Gastroesophageal sphincter (tissue), 4 donors: ENCODE measurements around the gene CSNK1G1. TPM values are rescaled to one million over a fixed set of nuclear protein-coding genes. Genes with fewer than 3 reads are reported as not detected.
A peak's percentile ranks its signal among the peaks of the same experiment; 100 is the strongest.

Source experiments
- ATAC-seq: fragments of 150-250 bp; one replicate; pipeline ENCODE4 v1.9.1; 2016; ENCODE audit warnings: mild to moderate bottlenecking, moderate library complexity
- H3K27ac ChIP-seq, 4 donors: fragments of 200-600 bp; sonication (generic) in 3 of 4; 1 replicate in 3 of 4; 2 replicates in 1 of 4; pipeline ENCODE4 v1.5.1; 2016 to 2019
- H3K27me3 ChIP-seq: fragments of 200-600 bp; sonication (generic); one replicate; pipeline ENCODE4 v1.5.1; 2019
- H3K36me3 ChIP-seq, 2 donors: fragments of 200-600 bp; sonication (generic); one replicate each; pipeline ENCODE4 v1.5.1; 2019; ENCODE audit warnings: control low read depth in 1 of 2
- H3K4me1 ChIP-seq, 3 donors: fragments of 200-600 bp; sonication (generic); 1 replicate in 2 of 3; 2 replicates in 1 of 3; pipeline ENCODE4 v1.5.1; 2016 to 2019; ENCODE audit warnings: control low read depth in 2 of 3
- H3K4me3 ChIP-seq, 2 donors: fragments of 200-600 bp; sonication (generic); one replicate each; pipeline ENCODE4 v1.5.1; 2019; ENCODE audit warnings: mild to moderate bottlenecking in 1 of 2, moderate library complexity in 1 of 2
- H3K9me3 ChIP-seq, 3 donors: fragments of 200-600 bp; sonication (generic); one replicate each; pipeline ENCODE4 v1.5.1; 2017 to 2019; ENCODE audit warnings: control low read depth in 2 of 3
- CTCF ChIP-seq, 4 experiments: fragments of 200-600 bp in 2 of 4; fragments of 450-650 bp in 2 of 4; sonication (generic) in 1 of 4; IDR thresholded peaks; one replicate each; pipeline ENCODE4 v1.5.1; 2017 to 2019; ENCODE audit warnings: antibody characterized with exemption in 4 of 4, mild to moderate bottlenecking in 2 of 4, moderate library complexity in 2 of 4
- EP300 ChIP-seq: sonication (generic); formaldehyde crosslinking; IDR thresholded peaks from one replicate; pipeline ENCODE4 v1.6.1; 2017; ENCODE audit warnings: antibody characterized with exemption, mild to moderate bottlenecking
- POLR2A ChIP-seq, 2 donors: fragments of 450-650 bp; IDR thresholded peaks; one replicate each; pipeline ENCODE4 v1.6.1; 2017; ENCODE audit warnings: antibody characterized with exemption in 2 of 2, mild to moderate bottlenecking in 2 of 2, moderate library complexity in 1 of 2
- POLR2AphosphoS5 ChIP-seq: sonication (generic); formaldehyde crosslinking; IDR thresholded peaks from one replicate; pipeline ENCODE4 v1.6.1; 2017; ENCODE audit warnings: antibody characterized with exemption
- WGBS, 2 donors: methylation state at CpG; one replicate each; pipeline ENCODE4 v1.1.5; 2018; ENCODE audit warnings: low coverage in 1 of 2; 5-methylcytosine and 5-hydroxymethylcytosine counted together
- total RNA-seq, 4 donors: library from RNA; depleted of rRNA; stranded (reverse); fragments of >200 nt; gene quantifications; one replicate each; pipeline ENCODE4 v1.1.0, GENCODE V29; 2016

The CSNK1G1 gene
- total RNA-seq, 4 donors from 2014 or later = 9.2 to 67.0 (median 11.9) TPM

DNA sequence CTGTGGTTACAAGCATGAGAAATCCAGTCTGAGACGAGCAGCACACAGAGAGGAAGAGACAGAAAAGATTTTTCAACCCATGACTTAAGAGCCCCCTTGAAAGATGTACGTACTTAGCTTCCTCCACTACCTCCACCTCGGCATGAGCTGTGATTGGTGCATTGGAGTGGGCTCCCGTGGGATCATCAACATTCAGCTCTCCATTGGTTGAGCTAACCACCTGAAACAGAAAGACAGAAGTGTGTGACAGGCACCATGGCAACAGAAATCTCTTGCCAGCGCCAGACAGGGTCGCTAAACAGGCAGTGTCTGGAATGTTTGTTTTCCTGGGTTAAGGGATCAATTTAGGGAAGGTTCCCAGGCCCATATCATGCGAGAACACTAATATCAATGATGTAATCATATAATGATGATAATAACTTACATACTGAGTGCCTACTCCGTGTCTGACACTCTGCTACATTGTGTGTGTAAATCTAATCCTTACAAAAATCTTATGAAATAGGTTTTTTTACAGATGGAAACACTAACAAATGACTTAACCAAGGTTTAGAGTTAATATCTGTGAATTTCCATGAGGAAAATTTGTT, 175.6 kb downstream of the CSNK1G1 start:
- Histone ChIP-seq H3K27me3 (no peaks in the 10 kb centered on the region), H3K4me3 (no peak overlapping the region), H3K4me1 (no peaks in the 10 kb centered on the region), H3K9me3 (no peaks in the 10 kb centered on the region), H3K36me3 (peaks cover 0 to 64% of the 10 kb centered on the region in 2 donors), H3K27ac (no peak overlapping the region)
- no peak for TF ChIP-seq CTCF (IDR thresholded peaks at IDR 0.05)
- no peak for TF ChIP-seq EP300
- TF ChIP-seq POLR2A (IDR thresholded peaks at IDR 0.05) = no peak
- no peak for TF ChIP-seq POLR2AphosphoS5
- WGBS, 2 donors = 66 to 84% methylated on average over 5 to 7 of the region's 8 CpGs
- ATAC-seq = no peak

DNA sequence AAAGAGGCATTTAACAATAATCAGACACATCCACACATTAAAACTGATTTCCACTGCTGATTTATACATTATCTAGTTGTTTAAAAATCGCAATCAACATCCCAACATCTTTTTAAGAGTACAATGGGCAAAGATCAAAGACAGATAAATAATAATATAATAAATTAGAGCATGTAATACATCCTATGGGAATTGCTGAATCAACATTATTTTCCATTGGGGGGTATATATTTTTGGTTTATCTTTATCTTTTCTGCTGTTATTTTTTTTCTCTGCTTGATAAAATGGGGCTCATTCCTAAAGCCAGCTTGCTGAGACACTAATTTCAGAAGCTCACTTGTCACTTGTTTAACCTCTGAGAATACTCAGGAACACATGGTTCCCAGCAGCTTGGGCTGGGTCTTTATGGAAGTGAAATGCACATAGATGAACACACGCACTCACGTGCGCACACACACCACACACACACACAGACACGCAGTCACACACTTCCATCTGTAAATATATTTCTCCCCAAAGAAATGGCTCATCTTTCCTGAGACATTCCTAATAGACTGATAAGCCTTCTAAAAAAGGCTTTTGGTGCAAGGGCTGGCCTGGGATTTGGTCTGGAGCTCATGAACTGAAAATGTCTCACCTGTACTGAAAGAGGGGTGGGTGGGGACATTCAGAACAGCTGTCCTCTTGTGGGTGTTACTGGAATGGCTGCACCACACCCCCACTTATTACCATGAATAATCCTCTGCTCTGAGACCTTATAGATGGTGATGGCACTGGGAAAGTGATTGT, 189.7 kb downstream of the CSNK1G1 start:
- Histone ChIP-seq H3K4me1 (peaks cover 3 to 19% (median 7%) of the 10 kb centered on the region in 3 donors), H3K27me3 (no peaks in the 10 kb centered on the region), H3K4me3 (no peak overlapping the region), H3K36me3 (peaks cover 0 to 12% of the 10 kb centered on the region in 2 donors), H3K27ac (no peak overlapping the region), H3K9me3 (no peaks in the 10 kb centered on the region)
- no peak for ATAC-seq
- TF ChIP-seq CTCF (IDR thresholded peaks at IDR 0.05) (no peak), POLR2AphosphoS5 (no peak), EP300 (no peak), POLR2A (IDR thresholded peaks at IDR 0.05) (no peak)
- WGBS, 2 donors = 84 to 93% methylated on average over 5 of the region's 5 CpGs

DNA sequence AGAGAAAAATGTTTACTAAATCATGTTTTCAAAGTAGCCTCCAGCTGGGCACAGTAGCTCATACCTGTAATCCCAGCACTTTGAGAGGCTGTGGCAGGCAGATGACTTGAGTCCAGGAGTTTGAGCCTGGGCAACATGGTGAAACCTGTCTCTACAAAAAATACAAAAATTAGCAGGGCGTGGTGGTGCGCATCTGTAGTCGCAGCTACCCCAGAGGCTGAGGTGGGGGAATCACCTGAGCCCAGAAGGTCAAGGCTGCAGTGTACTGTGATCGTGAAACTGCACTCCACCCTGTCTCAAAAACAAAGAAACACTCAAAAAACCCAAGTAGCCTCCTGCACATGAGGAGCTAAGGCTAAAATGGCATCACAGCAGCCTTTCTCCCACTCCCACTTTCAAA, 191.5 kb downstream of the CSNK1G1 start:
- no peak for ATAC-seq
- H3K27ac ChIP-seq = no peak overlapping the region
- H3K4me3 ChIP-seq = no peak overlapping the region
- H3K9me3 ChIP-seq = no peaks in the 10 kb centered on the region
- H3K36me3 ChIP-seq = peaks cover 0 to 19% of the 10 kb centered on the region in 2 donors
- TF ChIP-seq POLR2AphosphoS5 (no peak), CTCF (IDR thresholded peaks at IDR 0.05) (no peak), EP300 (no peak), POLR2A (IDR thresholded peaks at IDR 0.05) (no peak)
- WGBS, 2 donors = 100% methylated on average over 4 of the region's 4 CpGs; no CpG with 5 or more reads in 1 of the 2 donors
- H3K27me3 ChIP-seq = no peaks in the 10 kb centered on the region
- peaks cover 3 to 38% (median 17%) of the 10 kb centered on the region in 3 donors for H3K4me1 ChIP-seq

DNA sequence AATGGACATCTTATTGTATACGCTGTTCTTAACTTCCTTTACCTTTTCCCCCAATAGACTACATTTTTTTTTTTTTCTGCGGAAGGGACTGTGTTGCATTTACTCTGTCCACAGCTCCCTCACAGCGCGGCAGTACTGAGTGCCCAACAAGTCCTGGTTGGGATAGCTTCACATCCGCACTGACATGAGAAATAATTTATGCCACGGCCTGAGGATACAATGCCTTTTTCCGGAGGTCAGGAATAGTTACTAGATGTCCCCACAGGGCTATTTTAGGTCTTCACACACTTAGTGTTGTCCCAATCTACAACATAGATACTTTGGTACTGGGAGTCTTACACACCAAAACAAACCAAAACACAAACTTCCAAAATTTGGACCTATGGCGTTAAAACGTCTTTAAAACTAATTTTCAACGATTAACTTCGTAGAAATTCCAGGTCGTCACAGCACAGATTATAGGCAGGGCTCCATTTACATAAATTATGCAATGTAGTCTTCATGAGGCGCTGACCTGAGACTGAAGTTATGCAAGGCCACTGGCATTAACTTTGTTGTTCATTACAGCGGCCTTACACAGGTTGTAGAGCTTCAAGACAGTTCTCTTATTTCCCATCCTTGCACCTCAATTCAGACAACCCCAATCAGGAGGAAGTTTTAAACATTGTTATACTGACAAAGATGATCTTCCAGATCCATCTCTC, 192.2 kb downstream of the CSNK1G1 start:
- Histone ChIP-seq H3K4me1 (peaks cover 3 to 44% (median 17%) of the 10 kb centered on the region in 3 donors), H3K36me3 (peaks cover 0 to 25% of the 10 kb centered on the region in 2 donors), H3K27ac (peak overlapping the region; percentile 50 to 91 (median 89)), H3K9me3 (no peaks in the 10 kb centered on the region), H3K27me3 (no peaks in the 10 kb centered on the region), H3K4me3 (peak overlapping the region; percentile 33 to 81)
- no peak for TF ChIP-seq CTCF (IDR thresholded peaks at IDR 0.05)
- no peak for TF ChIP-seq POLR2AphosphoS5
- no peak for TF ChIP-seq EP300
- no peak for TF ChIP-seq POLR2A (IDR thresholded peaks at IDR 0.05)
- WGBS, 2 donors = 50% methylated on average over 10 to 13 of the region's 14 CpGs
- no peak for ATAC-seq
